ENCODE data around the gene GRM4. TPM values are rescaled to one million over a fixed set of nuclear protein-coding genes. Genes with fewer than 3 reads are reported as not detected.

GRM4 gene
- total RNA-seq, 1 experiment from 2014 or later: not detected

GRCh38 chr6:34158876-34159275 is 13.0 kb upstream of the GRM4 start:
- TF ChIP-seq CTCF (IDR thresholded peaks at IDR 0.05; ENCODE audit: unreplicated experiment): no peak
- CTCF ChIA-PET: interaction anchor here (1.3 to 1.4 kb wide), 2 partner anchors 104 to 256 kb away, joined by 3 to 4 read pairs; no protein-coding TSS in a partner anchor
- Mint-ChIP-seq H3K4me1 (ENCODE audit: low read depth, unreplicated experiment) (no peaks in the 10 kb centered on the region), H3K27ac (ENCODE audit: unreplicated experiment) (no peak overlapping the region), H3K9me3 (ENCODE audit: low read depth, unreplicated experiment) (no peaks in the 10 kb centered on the region), H3K27me3 (ENCODE audit: unreplicated experiment) (peaks cover 71% of the 10 kb centered on the region), H3K4me3 (ENCODE audit: low read depth, unreplicated experiment) (no peak overlapping the region), H3K36me3 (ENCODE audit: insufficient read depth, unreplicated experiment) (no peaks in the 10 kb centered on the region)
- intact Hi-C loops (cut with micrococcal nuclease; ENCODE audit: unreplicated experiment): no loop called here
- BruUV-seq (replicated peaks): no TSS peak
- DNase-seq: no peak

- peaks cover 81% of the 10 kb centered on the region for H3K27me3 Mint-ChIP-seq (ENCODE audit: unreplicated experiment)
- no peak for TF ChIP-seq CTCF (IDR thresholded peaks at IDR 0.05; ENCODE audit: unreplicated experiment)
- intact Hi-C loops (cut with micrococcal nuclease; ENCODE audit: unreplicated experiment): no loop called here
- H3K4me1 Mint-ChIP-seq (ENCODE audit: low read depth, unreplicated experiment): no peaks in the 10 kb centered on the region
- DNase-seq: no peak
- H3K9me3 Mint-ChIP-seq (ENCODE audit: low read depth, unreplicated experiment): no peaks in the 10 kb centered on the region
- no peak overlapping the region for H3K27ac Mint-ChIP-seq (ENCODE audit: unreplicated experiment)
- no peaks in the 10 kb centered on the region for H3K36me3 Mint-ChIP-seq (ENCODE audit: insufficient read depth, unreplicated experiment)
- CTCF ChIA-PET: interaction anchor here (1.0 to 4.2 kb wide), 3 partner anchors 103 to 257 kb away, joined by 3 to 37 read pairs (median 4); no protein-coding TSS in a partner anchor
- no peak overlapping the region for H3K4me3 Mint-ChIP-seq (ENCODE audit: low read depth, unreplicated experiment)
- no TSS peak for BruUV-seq (replicated peaks)
Measured at GRCh38 chr6:34157851-34158250, 12.0 kb upstream of the GRM4 start.

GRCh38 chr6:34157236-34157830 is 11.4 kb upstream of the GRM4 start:
- no peak for TF ChIP-seq CTCF (IDR thresholded peaks at IDR 0.05; ENCODE audit: unreplicated experiment)
- Mint-ChIP-seq H3K4me1 (ENCODE audit: low read depth, unreplicated experiment) (no peaks in the 10 kb centered on the region), H3K27me3 (ENCODE audit: unreplicated experiment) (peaks cover 82% of the 10 kb centered on the region), H3K4me3 (ENCODE audit: low read depth, unreplicated experiment) (no peak overlapping the region), H3K36me3 (ENCODE audit: insufficient read depth, unreplicated experiment) (no peaks in the 10 kb centered on the region), H3K9me3 (ENCODE audit: low read depth, unreplicated experiment) (no peaks in the 10 kb centered on the region), H3K27ac (ENCODE audit: unreplicated experiment) (no peak overlapping the region)
- intact Hi-C loops (cut with micrococcal nuclease; ENCODE audit: unreplicated experiment): no loop called here
- no TSS peak for BruUV-seq (replicated peaks)
- CTCF ChIA-PET: interaction anchor here (1.0 to 4.2 kb wide), 3 partner anchors 102 to 258 kb away, joined by 3 to 37 read pairs (median 4); no protein-coding TSS in a partner anchor
- no peak for DNase-seq

- no TSS peak for BruUV-seq (replicated peaks)
- H3K9me3 Mint-ChIP-seq (ENCODE audit: low read depth, unreplicated experiment): no peaks in the 10 kb centered on the region
- no peak for DNase-seq
- no peaks in the 10 kb centered on the region for H3K36me3 Mint-ChIP-seq (ENCODE audit: insufficient read depth, unreplicated experiment)
- CTCF ChIA-PET: interaction anchor here (0.6 to 4.2 kb wide), 11 partner anchors 8 to 445 kb away, joined by 3 to 37 read pairs (median 4); partner anchors contain the start of gene UQCC2
- intact Hi-C loops (cut with micrococcal nuclease; ENCODE audit: unreplicated experiment): loop anchor here (2.0 kb wide), 2 partner anchors 101 to 387 kb away; no protein-coding TSS in a partner anchor
- H3K4me1 Mint-ChIP-seq (ENCODE audit: low read depth, unreplicated experiment): peaks cover 9% of the 10 kb centered on the region
- peaks cover 86% of the 10 kb centered on the region for H3K27me3 Mint-ChIP-seq (ENCODE audit: unreplicated experiment)
- TF ChIP-seq CTCF (IDR thresholded peaks at IDR 0.05; ENCODE audit: unreplicated experiment): no peak
- no peak overlapping the region for H3K27ac Mint-ChIP-seq (ENCODE audit: unreplicated experiment)
- H3K4me3 Mint-ChIP-seq (ENCODE audit: low read depth, unreplicated experiment): no peak overlapping the region
Measured at GRCh38 chr6:34155471-34156300, 9.8 kb upstream of the GRM4 start.
